GM21381 (cell line): ENCODE measurements around the gene C4A.
"Not testable (repeated sequence)": the region's sequence is repeated elsewhere in the genome, so short reads cannot be mapped to it uniquely, and the experiment has no call there.

Experiments used
- ATAC-seq: cut with Tn5 transposase; IDR thresholded peaks from one replicate; pipeline ENCODE4 v1.9.1; 2021; ENCODE audit warnings: mild to moderate bottlenecking, moderate library complexity; ENCODE audit not compliant: unreplicated experiment

Gene C4A

DNA sequence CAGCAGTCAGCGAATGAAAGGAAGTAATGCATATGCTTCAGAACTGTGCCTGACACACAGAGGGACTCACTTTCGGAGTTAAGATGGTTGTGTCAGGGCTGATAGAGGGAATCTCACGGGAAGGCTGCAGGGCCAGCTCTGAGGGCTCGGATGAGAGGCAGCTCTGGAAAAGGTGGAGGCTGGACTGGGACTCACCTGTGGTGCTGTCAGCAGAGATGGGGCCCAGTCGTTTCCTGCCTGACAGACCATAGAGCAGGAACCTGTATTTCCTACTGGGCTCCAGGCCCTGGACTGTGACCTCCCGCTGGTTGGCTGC lies 65.6 kb downstream of the C4A start:
- ATAC-seq, result no peak

DNA sequence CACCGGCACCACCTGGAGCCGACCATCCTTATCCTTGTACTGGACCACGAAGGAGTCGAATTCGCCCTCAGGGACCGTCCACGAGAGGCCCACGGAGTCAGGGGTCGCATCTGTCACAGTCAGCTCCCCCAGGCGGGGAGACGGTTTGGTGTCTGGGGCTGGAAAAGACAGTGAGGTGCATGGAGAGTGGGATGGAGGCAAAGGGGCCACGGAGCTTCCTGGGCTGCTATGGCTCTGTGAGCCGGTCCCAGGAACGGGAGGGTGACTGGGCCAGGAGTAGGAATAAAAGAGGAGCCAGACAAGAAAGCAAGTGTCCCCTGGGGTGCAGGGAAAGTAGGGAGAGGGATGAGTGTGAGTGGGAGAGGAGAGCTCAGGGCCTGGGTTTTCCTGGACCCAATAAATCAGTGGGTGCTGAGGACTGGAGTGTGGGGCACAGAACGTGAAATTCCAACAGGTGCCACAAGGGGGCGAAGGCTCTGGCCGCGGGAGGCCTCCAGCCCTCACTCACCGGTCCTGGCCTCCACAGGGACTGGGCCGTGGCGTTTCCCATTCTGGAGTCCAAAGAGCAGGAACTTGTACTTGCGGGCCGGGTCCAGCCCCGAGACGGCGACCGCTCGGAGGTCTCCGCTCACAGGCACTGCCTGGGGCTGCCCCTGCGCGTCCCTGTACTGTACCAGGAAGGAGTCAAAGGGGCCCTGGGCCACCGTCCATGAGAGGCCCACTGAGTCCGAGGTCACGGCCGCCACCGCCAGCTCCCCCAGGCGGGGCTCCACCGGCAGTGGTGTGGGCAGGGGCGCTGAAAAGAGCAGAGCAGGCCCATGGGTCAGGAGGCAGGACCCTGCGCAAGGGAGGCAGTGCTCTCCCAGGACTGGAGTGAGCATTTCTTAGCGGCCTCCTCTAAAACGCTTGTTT lies 66.3 kb downstream of the C4A start:
- no peak for ATAC-seq

DNA sequence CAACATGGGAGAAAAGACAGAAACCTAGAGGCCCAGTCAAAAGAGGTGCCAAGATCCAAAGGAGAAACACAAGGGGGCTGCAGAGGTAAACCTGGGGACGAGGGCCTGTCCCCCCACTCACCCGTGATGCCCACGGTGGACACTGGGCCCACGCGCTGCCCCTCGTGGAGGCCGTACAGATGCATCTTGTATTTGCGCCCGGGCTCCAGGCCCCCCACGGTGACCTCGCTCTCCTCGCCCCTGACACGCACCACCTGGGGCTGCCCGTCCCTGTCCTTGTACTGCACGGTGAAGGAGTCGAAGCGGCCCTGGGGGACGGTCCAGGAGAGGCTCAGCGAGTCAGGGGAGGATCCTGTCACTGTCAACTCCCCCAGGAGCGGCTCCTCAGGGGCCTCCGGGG lies 67.3 kb downstream of the C4A start:
- not testable (repeated sequence) for ATAC-seq

DNA sequence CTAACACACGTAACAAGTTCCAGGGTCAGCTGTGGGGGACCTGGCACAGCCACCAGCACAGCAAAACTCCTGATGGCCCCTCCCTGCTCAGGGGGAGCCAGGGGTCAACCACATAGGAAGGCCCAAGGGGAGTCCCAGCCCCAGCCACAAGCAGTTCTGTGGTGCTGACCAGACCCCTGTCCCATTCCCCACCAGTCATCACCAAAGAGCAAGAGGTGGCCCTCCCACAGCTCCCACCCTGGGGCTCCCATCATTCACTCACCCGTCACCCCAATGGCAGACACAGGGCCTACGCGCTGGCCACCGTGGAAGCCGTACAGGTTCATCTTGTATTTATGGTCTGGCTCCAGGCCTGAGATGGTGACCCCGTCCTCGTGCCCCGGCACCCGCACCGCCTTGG lies 67.9 kb downstream of the C4A start:
- ATAC-seq, result not testable (repeated sequence)

DNA sequence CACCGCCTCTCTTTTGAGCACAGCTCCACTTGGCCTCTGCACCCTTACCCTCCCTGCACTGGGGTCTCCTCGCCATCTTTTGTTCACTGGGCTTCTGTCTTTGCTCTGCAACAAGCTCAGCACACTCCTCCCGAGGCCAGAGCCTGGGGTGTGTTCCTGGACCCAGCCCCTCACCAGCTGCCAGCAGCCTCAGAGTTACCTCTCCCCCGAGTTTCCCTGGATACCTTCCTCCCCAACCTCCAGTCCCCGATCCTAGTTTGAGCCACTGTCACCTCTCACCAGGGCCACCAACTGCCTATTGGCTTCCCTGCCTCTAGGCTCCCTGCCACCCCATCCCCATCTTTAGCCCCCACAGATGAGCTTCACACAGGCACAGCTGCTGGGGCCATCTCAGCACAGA lies 68.7 kb downstream of the C4A start:
- no peak for ATAC-seq
